ENCODE results near the gene NUP205. TPM values are rescaled to one million over a fixed set of nuclear protein-coding genes. Genes with fewer than 3 reads are reported as not detected.

The NUP205 gene, protein sequence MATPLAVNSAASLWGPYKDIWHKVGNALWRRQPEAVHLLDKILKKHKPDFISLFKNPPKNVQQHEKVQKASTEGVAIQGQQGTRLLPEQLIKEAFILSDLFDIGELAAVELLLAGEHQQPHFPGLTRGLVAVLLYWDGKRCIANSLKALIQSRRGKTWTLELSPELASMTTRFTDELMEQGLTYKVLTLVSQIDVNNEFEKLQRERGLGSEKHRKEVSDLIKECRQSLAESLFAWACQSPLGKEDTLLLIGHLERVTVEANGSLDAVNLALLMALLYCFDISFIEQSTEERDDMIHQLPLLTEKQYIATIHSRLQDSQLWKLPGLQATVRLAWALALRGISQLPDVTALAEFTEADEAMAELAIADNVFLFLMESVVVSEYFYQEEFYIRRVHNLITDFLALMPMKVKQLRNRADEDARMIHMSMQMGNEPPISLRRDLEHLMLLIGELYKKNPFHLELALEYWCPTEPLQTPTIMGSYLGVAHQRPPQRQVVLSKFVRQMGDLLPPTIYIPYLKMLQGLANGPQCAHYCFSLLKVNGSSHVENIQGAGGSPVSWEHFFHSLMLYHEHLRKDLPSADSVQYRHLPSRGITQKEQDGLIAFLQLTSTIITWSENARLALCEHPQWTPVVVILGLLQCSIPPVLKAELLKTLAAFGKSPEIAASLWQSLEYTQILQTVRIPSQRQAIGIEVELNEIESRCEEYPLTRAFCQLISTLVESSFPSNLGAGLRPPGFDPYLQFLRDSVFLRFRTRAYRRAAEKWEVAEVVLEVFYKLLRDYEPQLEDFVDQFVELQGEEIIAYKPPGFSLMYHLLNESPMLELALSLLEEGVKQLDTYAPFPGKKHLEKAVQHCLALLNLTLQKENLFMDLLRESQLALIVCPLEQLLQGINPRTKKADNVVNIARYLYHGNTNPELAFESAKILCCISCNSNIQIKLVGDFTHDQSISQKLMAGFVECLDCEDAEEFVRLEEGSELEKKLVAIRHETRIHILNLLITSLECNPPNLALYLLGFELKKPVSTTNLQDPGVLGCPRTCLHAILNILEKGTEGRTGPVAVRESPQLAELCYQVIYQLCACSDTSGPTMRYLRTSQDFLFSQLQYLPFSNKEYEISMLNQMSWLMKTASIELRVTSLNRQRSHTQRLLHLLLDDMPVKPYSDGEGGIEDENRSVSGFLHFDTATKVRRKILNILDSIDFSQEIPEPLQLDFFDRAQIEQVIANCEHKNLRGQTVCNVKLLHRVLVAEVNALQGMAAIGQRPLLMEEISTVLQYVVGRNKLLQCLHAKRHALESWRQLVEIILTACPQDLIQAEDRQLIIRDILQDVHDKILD (N-terminal part only)
- 125 TPM for polyA plus RNA-seq (2013, experiment 1 of 4)
- 136 TPM for polyA plus RNA-seq (2013, experiment 2 of 4)
- 100 TPM for polyA plus RNA-seq (2013, experiment 3 of 4)
- 92.8 TPM for polyA plus RNA-seq (2013, experiment 4 of 4)

DNA sequence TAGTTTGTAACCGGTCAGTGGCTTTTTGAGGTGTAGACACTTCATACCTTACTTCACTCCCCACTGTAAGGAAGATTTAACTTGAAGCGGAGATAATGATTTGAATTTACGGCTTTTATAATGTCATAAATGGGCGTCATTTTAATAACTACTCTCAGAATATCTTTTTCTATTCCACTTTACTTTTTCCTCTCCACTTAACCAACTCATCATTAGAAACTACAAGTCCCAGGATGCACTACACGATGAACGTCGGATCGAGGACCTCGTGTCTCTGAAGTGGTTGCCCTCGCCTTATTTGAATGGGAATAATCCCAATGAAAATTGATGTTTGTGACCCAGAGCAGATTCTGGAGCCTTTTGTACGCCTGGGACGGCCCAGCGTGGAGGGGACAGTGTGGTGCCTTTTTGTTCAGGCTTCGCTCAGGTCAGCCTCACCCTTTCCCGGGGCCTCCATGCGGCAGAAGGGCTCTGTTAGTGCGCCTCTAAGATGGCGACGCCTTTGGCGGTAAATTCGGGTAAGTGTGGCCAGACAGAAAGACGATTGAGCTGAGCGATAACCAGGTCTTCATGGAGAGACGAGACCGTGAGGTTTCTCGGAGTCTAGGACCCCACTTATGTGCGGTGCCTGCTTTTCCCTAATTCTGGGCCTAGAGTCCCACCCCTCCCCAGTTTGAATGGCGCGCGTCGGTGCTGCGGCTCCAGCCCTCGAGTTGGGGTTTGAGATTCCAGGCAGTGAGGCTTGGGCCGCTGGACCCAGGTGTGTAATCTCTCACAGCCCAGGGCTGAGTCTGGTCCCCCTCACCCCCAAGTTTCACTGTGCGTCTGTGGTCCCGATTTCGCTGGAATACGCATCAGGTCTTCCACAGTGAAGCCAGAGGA, at the start of gene NUP205:
NUP205 (plus strand) TSS at position 463 of the 882 bp plus-strand sequence; CDS start at position 491, 28 bp downstream.
- WGBS, 2 experiments = 0 to 5% methylated on average over 35 to 38 of the region's 38 CpGs
- Histone ChIP-seq H3K9me3 (ENCODE audit: control insufficient read depth, low read length) (no peaks in the 10 kb centered on the region), H3K36me3 (ENCODE audit: control insufficient read depth, insufficient read depth, low read length) (no peaks in the 10 kb centered on the region), H3K27ac (ENCODE audit: insufficient read depth, low read depth, low read length, poor library complexity, severe bottlenecking) (peak within 1 kb of the TSS; percentile 96), H3K4me1 (ENCODE audit: control insufficient read depth, insufficient read depth, low read length) (no peaks in the 10 kb centered on the region), H3K27me3 (ENCODE audit: control insufficient read depth, insufficient read depth, low read length, poor library complexity, severe bottlenecking) (no peaks in the 10 kb centered on the region), H3K4me3 (ENCODE audit: insufficient read depth, low read depth, low read length) (peak within 1 kb of the TSS; percentile 78)

DNA sequence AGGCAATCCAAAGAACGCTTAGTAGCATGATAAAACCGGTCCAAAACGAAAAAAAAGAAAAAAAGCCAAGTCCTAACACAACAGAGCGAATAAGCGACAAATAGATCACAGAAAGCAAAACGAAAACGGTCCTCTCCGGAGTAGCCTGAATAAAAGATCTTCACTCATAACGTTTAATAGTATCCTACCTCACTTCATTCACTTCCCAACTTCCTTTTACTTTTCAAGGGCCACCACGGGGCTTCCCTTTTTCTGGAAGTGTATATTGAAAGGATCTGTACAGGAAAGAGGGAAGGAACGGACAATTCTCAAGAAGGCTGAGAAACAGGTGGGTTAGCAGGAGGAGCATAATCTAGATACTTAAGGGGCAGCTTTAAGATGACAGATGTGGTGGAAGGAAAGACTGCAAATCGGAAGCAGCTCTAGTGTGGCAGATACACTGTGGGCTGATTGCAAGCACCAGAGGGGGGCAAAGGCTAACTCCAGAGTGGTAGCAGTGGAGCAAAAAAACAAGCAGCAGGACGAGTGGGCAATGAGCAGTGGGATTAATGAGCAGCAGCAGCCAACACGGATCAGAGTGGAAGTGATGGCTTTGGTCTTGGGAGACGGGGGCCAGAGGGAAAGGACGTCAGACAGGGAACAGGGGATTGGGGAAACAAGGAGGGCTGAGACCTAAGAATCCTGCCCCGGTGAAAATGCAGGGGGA, 48.7 kb upstream of the NUP205 start:
- H3K4me1 ChIP-seq (ENCODE audit: control insufficient read depth, insufficient read depth, low read length) = peaks cover 11% of the 10 kb centered on the region
- H3K36me3 ChIP-seq (ENCODE audit: control insufficient read depth, insufficient read depth, low read length) = no peaks in the 10 kb centered on the region
- peak overlapping the region; percentile 62 for H3K4me3 ChIP-seq (ENCODE audit: insufficient read depth, low read depth, low read length)
- peak overlapping the region; percentile 95 for H3K27ac ChIP-seq (ENCODE audit: insufficient read depth, low read depth, low read length, poor library complexity, severe bottlenecking)
- H3K27me3 ChIP-seq (ENCODE audit: control insufficient read depth, insufficient read depth, low read length, poor library complexity, severe bottlenecking) = peaks cover 4% of the 10 kb centered on the region
- no peaks in the 10 kb centered on the region for H3K9me3 ChIP-seq (ENCODE audit: control insufficient read depth, low read length)
- WGBS, 2 experiments = 4% methylated on average over 17 of the region's 17 CpGs

DNA sequence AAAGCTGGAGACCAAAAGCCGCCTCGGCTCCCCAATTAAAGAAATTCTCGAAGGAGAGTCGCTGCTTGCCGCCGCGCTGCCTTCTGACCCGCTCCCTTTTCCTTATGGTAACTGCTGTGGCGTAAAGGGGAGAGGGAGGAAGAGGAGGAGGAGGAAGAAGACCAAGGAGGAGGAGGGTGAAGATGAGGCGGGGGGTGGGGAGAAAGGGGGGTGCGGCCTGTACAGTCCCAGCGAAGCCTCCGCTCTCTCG, 48.2 kb upstream of the NUP205 start:
- WGBS, 2 experiments = 1% methylated on average over 14 of the region's 14 CpGs
- Histone ChIP-seq H3K27ac (ENCODE audit: insufficient read depth, low read depth, low read length, poor library complexity, severe bottlenecking) (peak overlapping the region; percentile 95), H3K27me3 (ENCODE audit: control insufficient read depth, insufficient read depth, low read length, poor library complexity, severe bottlenecking) (peaks cover 4% of the 10 kb centered on the region), H3K9me3 (ENCODE audit: control insufficient read depth, low read length) (no peaks in the 10 kb centered on the region), H3K4me1 (ENCODE audit: control insufficient read depth, insufficient read depth, low read length) (peaks cover 11% of the 10 kb centered on the region), H3K4me3 (ENCODE audit: insufficient read depth, low read depth, low read length) (peak overlapping the region; percentile 62), H3K36me3 (ENCODE audit: control insufficient read depth, insufficient read depth, low read length) (no peaks in the 10 kb centered on the region)

DNA sequence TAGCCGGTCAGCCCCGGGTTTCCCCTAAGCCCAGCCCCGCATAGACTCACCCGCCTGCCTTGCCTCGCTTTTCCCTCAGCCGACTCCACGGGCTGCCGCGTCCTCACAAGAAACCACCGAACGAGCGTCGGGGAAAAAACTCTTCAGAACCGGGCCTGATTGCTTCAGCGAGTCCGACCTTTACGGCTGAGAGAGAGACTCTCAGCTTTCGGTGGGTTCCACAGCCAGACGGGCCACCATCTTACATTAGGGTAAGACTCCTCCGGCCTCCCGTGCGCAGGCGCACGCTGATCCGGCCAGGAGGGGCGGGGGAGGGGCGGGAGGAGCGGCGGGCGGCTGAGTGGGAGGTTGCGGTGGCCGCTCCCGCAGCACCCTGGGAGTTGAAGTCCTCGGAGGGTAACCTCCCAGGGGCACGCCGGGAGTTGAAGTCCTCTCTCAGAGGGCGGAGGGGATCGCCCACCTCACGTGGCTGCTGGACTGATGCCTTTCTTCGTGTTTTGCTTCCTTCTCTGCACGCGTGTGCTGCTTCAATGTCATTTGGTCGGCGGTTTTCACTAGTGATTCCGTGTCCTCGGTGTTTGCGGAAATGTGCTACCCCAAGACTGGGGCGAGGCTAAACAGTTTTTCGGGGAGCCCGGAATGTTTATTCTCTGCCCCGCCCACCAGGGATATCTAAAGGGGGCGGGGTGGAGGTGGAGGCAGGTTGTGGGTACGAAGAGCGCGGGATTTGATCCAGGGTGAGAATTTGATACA, 47.7 kb upstream of the NUP205 start, which contains the start of gene CNOT4:
CNOT4 (minus strand) TSS at position 264 of the 753 bp plus-strand sequence. CDS start 71,771 bp downstream, outside the sequence.
- H3K27ac ChIP-seq (ENCODE audit: insufficient read depth, low read depth, low read length, poor library complexity, severe bottlenecking) = peak within 1 kb of the TSS; percentile 95
- peak within 1 kb of the TSS; percentile 62 for H3K4me3 ChIP-seq (ENCODE audit: insufficient read depth, low read depth, low read length)
- H3K4me1 ChIP-seq (ENCODE audit: control insufficient read depth, insufficient read depth, low read length) = peaks cover 11% of the 10 kb centered on the region
- WGBS, 2 experiments = 0% methylated on average over 55 of the region's 55 CpGs
- no peaks in the 10 kb centered on the region for H3K9me3 ChIP-seq (ENCODE audit: control insufficient read depth, low read length)
- no peaks in the 10 kb centered on the region for H3K36me3 ChIP-seq (ENCODE audit: control insufficient read depth, insufficient read depth, low read length)
- peaks cover 4% of the 10 kb centered on the region for H3K27me3 ChIP-seq (ENCODE audit: control insufficient read depth, insufficient read depth, low read length, poor library complexity, severe bottlenecking)

DNA sequence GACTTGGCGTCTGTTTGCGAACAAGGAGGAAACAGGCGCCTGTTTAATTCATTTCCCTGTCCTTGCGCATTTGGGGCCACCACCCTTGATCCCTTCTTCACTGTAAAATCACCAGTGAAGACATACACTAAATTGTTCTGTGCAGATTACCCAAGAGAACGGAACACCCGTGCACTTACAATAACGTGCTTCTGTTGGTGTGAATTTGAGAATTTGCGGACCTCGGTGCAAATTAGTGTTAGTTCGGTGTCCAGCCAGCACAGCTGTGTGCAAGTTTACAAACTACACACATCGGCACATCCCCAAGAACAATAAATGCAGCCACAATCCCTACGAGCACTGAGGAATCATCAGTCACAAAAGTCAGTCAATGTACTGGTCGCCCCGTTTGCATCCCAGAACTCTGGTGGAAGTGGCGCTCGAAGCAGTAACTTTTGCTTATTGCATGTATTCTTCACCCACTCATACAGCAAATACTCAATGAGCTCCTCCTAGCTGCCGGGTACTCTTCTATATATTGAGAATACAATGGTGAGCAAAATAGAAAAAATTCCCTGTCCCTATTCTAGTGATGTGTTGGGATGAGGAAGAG, 47.0 kb upstream of the NUP205 start:
- 23 to 24% methylated on average over 16 to 17 of the region's 17 CpGs for WGBS, 2 experiments
- no peak overlapping the region for H3K27ac ChIP-seq (ENCODE audit: insufficient read depth, low read depth, low read length, poor library complexity, severe bottlenecking)
- no peaks in the 10 kb centered on the region for H3K36me3 ChIP-seq (ENCODE audit: control insufficient read depth, insufficient read depth, low read length)
- H3K4me3 ChIP-seq (ENCODE audit: insufficient read depth, low read depth, low read length) = peak overlapping the region; percentile 62
- peaks cover 11% of the 10 kb centered on the region for H3K4me1 ChIP-seq (ENCODE audit: control insufficient read depth, insufficient read depth, low read length)
- H3K27me3 ChIP-seq (ENCODE audit: control insufficient read depth, insufficient read depth, low read length, poor library complexity, severe bottlenecking) = peaks cover 4% of the 10 kb centered on the region
- no peaks in the 10 kb centered on the region for H3K9me3 ChIP-seq (ENCODE audit: control insufficient read depth, low read length)

DNA sequence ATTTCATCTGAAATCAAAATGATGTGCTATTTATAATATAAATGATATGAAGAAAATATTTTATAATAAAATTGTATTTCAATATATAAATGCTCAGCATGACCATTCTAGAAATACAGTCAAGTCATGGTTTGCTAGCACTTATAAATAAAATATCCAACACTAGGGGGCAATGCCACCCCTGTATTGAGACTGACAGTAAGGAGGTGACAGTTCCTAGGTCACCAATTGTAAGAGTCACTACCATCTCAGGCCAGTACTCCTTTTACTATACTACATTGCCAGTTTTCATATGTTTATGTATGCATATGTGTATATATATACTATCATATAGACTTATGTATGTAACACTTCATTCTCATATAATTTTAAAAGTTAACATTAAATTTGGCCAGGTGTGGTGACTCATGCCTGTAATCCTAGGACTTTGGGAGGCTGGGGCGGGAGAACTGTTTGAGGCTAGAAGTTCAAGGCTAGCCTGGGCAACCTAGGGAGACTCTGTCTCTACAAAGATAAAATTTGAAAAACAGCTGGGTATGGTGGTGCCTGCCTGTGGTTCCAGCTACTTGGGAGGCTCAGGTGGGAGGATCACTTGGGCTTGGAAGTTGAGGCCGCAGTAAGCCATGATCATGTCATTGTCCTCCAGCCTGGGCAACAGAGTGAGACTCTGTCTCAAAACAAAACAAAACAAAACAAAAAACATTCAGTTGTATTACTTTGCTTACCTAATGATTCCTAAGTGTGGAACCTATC, 45.4 kb upstream of the NUP205 start:
- H3K4me3 ChIP-seq (ENCODE audit: insufficient read depth, low read depth, low read length) = no peak overlapping the region
- peaks cover 11% of the 10 kb centered on the region for H3K4me1 ChIP-seq (ENCODE audit: control insufficient read depth, insufficient read depth, low read length)
- 95 to 98% methylated on average over 2 of the region's 2 CpGs for WGBS, 2 experiments
- H3K27me3 ChIP-seq (ENCODE audit: control insufficient read depth, insufficient read depth, low read length, poor library complexity, severe bottlenecking) = peaks cover 4% of the 10 kb centered on the region
- H3K36me3 ChIP-seq (ENCODE audit: control insufficient read depth, insufficient read depth, low read length) = no peaks in the 10 kb centered on the region
- no peaks in the 10 kb centered on the region for H3K9me3 ChIP-seq (ENCODE audit: control insufficient read depth, low read length)
- H3K27ac ChIP-seq (ENCODE audit: insufficient read depth, low read depth, low read length, poor library complexity, severe bottlenecking) = no peak overlapping the region

DNA sequence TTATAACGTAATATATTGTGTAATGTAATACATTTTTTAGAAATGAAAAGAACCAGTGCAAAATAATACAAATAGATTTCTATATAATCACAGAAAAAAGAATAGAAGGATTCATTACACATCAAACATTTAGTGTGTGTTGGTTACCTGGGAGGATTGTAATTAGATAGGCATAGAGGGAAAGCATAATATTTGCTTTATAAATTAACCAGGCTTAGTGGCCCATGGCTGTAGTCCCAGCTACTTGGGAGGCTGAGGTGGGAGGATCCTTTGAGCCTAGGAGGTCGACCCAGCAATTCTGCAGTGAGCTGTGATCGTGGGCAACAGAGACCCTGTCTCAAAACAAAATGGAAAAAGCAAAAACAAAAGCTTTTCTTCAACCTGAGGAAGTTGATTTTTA, 42.9 kb upstream of the NUP205 start:
- Histone ChIP-seq H3K36me3 (ENCODE audit: control insufficient read depth, insufficient read depth, low read length) (no peaks in the 10 kb centered on the region), H3K9me3 (ENCODE audit: control insufficient read depth, low read length) (no peaks in the 10 kb centered on the region), H3K27me3 (ENCODE audit: control insufficient read depth, insufficient read depth, low read length, poor library complexity, severe bottlenecking) (peaks cover 4% of the 10 kb centered on the region), H3K27ac (ENCODE audit: insufficient read depth, low read depth, low read length, poor library complexity, severe bottlenecking) (no peak overlapping the region), H3K4me1 (ENCODE audit: control insufficient read depth, insufficient read depth, low read length) (peaks cover 5% of the 10 kb centered on the region), H3K4me3 (ENCODE audit: insufficient read depth, low read depth, low read length) (no peak overlapping the region)
- WGBS, 2 experiments = 81 to 88% methylated on average over 2 of the region's 3 CpGs

DNA sequence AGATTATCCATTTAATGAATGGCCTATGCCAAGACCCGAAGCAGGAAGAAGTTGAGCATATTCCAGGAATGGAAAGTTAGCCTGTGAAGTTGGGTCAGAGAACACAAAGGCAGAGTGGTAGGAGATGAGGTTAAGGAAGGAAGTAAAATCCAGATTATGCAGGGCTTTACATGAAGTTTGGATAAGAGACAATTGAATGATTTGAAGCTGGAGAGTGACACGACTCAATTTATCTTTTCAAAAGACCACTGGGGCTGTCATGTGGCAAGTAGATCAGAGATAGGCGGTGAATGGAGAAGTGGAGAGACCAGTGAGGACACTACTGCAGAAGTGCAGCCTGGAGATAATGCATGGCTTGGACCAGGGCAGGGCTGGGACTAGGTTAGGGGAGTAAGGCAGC, 40.7 kb upstream of the NUP205 start:
- WGBS, 2 experiments = 91 to 94% methylated on average over 3 of the region's 3 CpGs

More for the DNA sequence above, 40.7 kb upstream of the NUP205 start:
- H3K4me1 ChIP-seq (ENCODE audit: control insufficient read depth, insufficient read depth, low read length) = no peaks in the 10 kb centered on the region
- no peak overlapping the region for H3K4me3 ChIP-seq (ENCODE audit: insufficient read depth, low read depth, low read length)
- H3K36me3 ChIP-seq (ENCODE audit: control insufficient read depth, insufficient read depth, low read length) = no peaks in the 10 kb centered on the region
- H3K9me3 ChIP-seq (ENCODE audit: control insufficient read depth, low read length) = no peaks in the 10 kb centered on the region
- H3K27ac ChIP-seq (ENCODE audit: insufficient read depth, low read depth, low read length, poor library complexity, severe bottlenecking) = no peak overlapping the region
- H3K27me3 ChIP-seq (ENCODE audit: control insufficient read depth, insufficient read depth, low read length, poor library complexity, severe bottlenecking) = no peaks in the 10 kb centered on the region

Data from ectodermal cell (in vitro differentiated cells).